Fibroblast of gingiva (primary cell): ENCODE data around the gene ELMOD3.
A peak's percentile ranks its signal among the peaks of the same experiment; 100 is the strongest.
"Not testable (repeated sequence)": the region's sequence is repeated elsewhere in the genome, so short reads cannot be mapped to it uniquely, and the experiment has no call there.

Experiments
- DNase-seq: peaks from one replicate; pipeline ENCODE4 v3.0.0-alpha.2; 2011; ENCODE audit warnings: low read depth

Gene ELMOD3

GRCh38 chr2:85329701-85330100 is 24.9 kb upstream of the ELMOD3 start:
- DNase-seq, result not testable (repeated sequence)

DNA sequence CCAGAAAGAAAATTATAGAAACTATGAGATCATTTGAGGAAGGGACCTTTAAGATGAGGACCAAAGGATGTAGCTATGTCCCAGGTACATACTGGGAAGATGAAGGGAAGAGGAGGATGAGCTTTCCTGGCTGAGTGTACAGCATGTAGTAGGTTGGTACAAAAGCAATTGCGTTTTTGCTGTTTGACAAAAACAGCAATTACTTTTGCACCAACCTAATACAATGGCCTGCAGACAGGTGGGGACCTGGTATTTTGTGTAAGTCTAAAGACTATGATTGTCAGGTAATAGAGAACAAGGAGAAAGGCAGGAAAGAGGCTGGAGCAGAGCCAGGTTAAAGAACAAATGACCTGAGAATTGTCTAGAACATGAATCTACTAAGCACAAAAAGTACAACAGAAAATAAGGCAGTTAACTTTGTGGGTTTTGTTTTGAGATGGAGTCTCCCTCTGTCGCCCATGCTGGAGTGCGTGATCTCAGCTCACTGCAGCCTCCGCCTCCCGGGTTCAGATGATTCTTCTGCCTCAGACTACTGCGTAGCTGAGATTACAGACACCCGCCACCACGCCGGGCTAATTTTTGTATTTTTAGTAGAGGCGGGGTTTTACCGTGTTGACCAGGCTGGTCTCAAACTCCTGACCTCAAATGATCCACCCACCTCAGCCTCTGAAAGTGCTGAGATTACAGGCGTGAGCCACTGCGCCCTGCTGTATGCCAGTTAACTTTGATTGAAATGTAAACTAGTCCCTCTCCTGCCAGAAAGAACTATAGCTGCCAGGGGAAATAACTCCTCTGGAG is 23.5 kb upstream of the ELMOD3 start:
- no peak for DNase-seq

- not testable (repeated sequence) for DNase-seq
These were observed 20.7 kb upstream of the ELMOD3 start for GRCh38 chr2:85333877-85334276.

GRCh38 chr2:85334928-85335327 is 19.6 kb upstream of the ELMOD3 start:
- DNase-seq, result no peak

DNA sequence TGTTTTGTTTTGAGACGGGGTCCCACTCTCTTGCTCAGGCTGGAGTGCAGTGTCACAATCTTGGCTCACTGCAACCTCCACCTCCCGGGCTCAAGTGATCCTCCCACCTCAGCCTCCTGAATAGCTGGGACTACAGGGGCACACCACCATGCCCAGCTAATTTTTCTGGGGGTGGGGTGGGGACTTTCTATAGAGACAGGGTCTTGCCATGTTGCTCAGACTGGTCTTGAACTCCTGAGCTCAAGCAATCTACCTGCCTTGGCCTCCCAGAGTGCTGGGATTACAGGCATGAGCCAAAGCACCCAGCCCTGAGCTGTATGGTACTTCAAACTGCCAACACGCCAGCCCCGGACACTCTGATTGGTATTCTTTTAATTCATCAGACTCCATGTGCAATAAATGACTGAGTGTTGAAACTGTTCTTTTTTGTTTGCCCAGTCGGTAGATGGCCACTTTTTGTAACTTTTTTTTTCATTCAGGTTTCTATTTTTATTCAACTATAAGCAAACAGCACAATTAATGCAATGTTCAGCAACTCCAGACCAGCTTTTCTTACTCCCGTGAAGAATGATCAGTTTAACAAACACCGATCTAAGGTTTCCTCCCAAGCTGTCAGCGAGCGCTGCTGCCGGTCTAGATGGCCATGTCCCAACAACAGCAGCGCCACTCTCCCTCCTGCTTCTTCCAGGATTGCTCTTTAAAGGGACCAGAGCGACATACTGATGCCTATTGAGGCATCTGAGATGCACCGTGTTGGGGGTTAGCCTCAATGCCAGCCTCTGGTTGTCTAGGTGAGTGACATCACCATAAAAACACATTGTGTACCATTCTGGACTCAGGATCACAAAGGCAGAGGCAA is 14.3 kb upstream of the ELMOD3 start:
- peak; percentile 48 for DNase-seq

GRCh38 chr2:85341269-85342029 is 13.1 kb upstream of the ELMOD3 start:
- DNase-seq, result no peak

DNA sequence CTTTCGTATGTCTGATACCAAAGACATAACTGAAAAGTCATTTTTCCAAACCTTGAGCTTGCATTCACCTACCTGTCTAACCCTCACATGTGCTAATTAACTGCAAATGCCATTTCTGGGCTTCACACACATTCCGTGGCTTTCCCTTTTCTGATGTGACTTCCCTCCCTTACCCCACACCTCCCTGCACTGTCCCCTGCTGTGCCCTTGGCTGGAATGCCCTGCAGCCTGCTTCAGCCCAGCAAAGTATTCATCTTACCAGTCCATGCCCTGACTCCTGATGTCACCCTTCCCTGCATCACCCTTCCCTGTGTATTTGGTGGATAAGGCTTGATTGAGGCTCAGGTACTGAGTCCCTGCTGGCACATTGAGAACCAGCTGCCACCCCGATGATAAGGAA is 12.4 kb upstream of the ELMOD3 start:
- no peak for DNase-seq

DNA sequence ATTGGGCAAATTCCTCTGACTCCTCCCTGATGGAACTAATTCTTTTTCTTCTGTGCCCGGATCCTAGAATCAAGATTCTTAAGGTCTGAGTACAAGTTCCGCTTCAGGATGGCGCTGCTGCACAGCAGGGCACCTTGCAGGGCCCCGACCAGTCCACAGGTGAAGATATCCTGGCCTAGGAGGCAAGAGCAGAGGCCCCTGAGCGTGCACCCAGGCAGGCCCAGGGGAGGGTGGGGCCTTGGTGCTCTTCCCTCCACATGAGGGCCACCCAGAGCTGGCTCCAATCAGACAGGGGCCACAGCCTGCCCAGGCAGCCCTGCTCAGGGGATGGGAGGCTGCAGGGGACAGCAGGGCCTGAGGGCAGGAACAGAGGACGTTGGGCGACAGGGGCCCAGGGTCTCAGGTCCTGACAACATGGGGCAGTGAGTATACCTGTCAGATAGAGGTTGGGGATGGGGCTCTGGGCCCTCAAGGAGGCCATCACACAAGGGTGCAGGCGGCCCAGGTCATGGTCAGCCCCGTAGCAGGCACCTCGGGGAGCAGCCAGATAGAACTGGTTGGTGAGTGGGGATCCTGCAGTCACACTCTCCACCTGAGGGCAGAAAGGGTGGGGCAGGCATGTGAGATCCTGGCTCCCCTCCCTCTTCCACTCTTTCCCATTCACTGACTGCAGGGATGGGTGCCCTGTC is 11.2 kb upstream of the ELMOD3 start:
- not testable (repeated sequence) for DNase-seq

DNA sequence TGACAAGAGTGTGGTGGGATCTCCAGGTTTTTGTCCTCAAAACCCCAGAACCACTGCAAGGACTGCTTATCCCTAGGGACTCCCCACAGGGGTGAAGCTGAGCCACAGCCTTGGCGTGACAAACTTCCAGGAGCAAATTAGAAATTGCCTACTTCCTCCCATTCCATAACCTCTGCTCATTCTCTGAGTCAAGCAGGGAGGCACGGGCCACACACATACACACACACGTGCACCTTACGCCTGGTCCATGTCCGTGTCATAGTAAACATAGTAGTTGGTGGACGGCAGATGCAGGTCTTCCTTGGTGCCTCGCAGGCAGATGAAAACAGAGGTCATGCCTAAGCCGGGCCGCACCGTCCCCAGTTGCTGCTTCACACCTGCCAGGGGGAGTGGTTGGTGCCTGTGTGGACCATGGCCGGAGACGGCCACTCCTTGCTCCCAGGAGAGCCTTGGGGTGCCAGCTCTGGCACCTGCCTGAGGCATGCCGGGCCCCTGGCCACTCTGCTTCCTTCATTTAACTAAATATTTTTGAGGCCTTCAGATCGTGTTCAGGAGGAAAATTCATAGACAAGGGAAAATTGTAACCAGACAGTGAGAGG is 10.1 kb upstream of the ELMOD3 start:
- DNase-seq, result no peak

GRCh38 chr2:85347599-85347998 is 7.0 kb upstream of the ELMOD3 start:
- DNase-seq, result no peak

- DNase-seq, result peak; percentile 16
These were observed 688 bp upstream of the ELMOD3 start for GRCh38 chr2:85353876-85354285.

DNA sequence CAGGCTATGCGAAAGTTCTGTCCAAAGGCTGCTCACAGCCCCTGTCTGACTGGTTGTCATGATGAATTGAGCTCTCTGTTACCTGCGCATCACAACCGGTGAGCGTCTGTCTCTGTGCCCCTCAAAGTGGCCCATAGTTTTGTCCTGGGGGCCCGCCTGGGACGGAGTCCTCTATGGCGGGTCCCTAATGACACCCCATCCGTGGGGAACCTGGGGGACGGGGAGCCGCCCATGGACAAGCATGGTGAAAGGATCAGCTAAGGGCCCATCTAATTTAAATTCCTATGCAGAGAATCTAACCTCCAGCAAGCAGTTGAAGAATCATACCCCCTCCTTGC is 473 bp downstream of the ELMOD3 start:
- DNase-seq, result no peak

GRCh38 chr2:85355521-85355920 is 952 bp downstream of the ELMOD3 start:
- DNase-seq, result peak; percentile 15

DNA sequence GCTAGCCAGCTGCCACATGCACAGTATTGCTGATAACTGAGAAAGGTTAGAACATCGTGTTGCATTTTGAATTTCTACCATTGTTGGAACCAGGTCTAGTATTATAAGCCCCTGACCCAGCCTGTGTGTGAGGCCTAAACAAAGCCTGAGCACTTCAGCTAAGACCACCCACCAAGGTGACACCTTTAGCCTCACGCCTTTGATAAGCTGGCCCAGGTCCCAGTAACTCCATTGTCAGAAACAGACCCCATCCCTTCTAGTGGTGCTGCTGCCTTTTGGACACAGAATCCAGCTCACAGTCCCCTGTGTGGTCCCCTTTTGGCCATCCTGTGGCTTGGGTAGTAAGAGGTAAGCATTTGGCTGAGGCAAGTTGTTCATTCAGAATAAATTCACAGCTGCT is 1.6 kb downstream of the ELMOD3 start:
- no peak for DNase-seq

GRCh38 chr2:85357736-85358135 is 3.2 kb downstream of the ELMOD3 start:
- DNase-seq, result no peak

GRCh38 chr2:85362653-85363387 is 8.3 kb downstream of the ELMOD3 start:
- not testable (repeated sequence) for DNase-seq

DNA sequence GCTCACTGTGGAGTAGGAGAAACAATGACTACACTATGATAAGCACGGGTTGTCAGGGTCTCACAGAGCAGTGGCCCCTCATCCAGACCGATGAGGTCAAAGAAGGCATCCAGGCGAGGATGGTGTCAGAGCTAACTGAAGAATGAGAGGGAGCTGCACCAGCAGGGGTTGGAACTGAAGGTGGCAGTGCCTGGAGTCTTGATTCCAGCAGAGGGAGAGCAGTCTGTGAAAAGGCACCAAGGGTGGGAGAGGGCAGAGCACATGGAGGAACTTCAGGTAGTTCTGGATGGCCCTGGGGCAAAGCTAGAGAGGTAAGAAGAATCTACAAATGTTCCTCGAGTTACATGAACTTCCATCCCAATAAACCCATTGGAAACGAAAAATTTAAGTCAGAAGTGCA is 12.6 kb downstream of the ELMOD3 start:
- DNase-seq, result no peak

- DNase-seq, result peak; percentile 59
These were observed 14.4 kb downstream of the ELMOD3 start for GRCh38 chr2:85368921-85369320.

DNA sequence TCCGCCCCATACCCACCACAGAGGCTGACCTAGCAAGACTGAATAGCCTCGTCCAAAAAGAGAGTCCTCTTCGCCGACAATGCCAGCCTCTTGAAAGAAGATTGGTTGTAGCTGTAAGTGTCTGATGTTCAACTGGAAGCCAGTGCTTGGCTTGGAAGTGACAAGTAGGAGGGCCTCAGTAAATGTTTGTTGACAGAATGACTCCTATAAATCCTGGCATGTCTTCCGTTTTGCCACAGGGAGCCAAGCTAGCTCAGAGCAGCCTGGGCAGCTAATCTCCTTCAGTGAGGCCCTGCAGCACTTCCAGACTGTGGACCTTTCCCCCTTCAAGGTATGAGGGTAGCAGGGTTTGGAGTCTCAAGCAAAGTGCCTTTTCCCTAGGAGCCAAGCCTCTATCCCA is 14.9 kb downstream of the ELMOD3 start:
- DNase-seq, result peak; percentile 44

DNA sequence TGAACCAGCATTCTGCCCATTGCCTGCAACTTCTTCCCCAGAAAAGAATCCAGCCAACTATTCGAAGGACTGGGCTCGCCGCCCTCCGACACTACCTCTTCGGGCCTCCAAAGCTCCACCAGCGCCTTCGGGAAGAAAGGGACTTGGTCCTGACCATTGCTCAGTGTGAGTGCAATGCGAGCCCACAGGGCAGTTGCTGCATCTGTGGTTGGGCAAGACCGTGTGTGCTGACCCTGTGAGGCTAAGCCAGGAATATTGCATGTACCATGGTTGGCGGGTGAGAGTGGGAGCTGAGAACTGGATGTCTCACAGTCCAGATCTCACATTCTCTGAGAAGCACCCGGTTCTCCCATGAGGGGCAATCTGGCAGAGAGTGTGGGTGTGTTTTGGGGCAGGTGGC is 16.5 kb downstream of the ELMOD3 start:
- peak; percentile 19 for DNase-seq
